HG02571 (cell line): ENCODE results near the gene SURF2.
"Not testable (repeated sequence)": the region's sequence is repeated elsewhere in the genome, so short reads cannot be mapped to it uniquely, and the experiment has no call there.

ENCODE experiments used
- ATAC-seq: cut with Tn5 transposase; IDR thresholded peaks from one replicate; pipeline ENCODE4 v1.9.1; 2021; ENCODE audit warnings: mild to moderate bottlenecking, moderate library complexity; ENCODE audit not compliant: unreplicated experiment

The SURF2 gene

GRCh38 chr9:133356391-133357091 lies at the start of gene SURF2, which contains the start of gene SURF1:
SURF2 (plus strand) TSS chr9:133356550; CDS start chr9:133356593, 43 bp downstream.
SURF1 (minus strand) TSS chr9:133356487; CDS start chr9:133356453, 34 bp downstream.
- ATAC-seq, result peak; percentile 72

- no peak for ATAC-seq
These were observed 49.0 kb upstream of the SURF2 start for GRCh38 chr9:133307301-133307700.

GRCh38 chr9:133309608-133310007 lies 46.7 kb upstream of the SURF2 start:
- ATAC-seq, result no peak

DNA sequence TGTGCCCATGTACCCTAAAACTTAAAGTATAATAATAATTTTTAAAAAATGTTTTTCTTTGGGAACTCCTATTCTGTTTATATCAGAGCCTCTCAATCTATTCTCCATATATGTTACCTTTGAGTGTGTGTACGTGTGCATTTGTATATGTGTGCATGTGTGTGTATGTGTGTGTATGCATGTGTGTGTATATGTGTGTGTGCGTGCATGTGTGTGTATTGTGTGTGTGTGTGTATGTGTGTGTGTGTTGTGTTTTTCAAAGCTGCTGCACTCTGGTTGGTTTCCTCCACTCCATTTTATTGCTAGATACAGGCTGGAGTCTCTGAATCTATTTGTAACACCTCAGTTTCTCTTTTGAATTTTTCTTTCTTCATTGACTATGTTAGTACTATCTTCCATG lies 40.4 kb upstream of the SURF2 start:
- ATAC-seq, result no peak

DNA sequence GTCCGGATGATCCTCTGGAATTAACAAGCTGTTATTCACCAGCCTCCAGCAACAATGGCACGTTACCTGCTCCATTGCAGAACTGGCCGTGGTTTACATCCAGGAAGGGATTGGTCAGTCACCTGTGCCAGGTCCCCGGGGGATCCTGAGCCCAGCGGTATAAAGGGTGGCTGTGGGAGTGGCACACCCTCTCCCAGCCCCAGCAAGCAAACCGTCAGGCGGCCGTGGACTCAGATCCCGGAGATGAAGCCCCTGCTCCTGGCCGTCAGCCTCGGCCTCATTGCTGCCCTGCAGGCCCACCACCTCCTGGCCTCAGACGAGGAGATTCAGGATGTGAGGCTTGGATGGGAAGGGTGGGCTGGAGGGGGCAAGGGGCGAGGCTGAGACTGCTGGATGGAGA lies 38.8 kb upstream of the SURF2 start:
- not testable (repeated sequence) for ATAC-seq

- no peak for ATAC-seq
These were observed 35.9 kb upstream of the SURF2 start for GRCh38 chr9:133320421-133320881.

DNA sequence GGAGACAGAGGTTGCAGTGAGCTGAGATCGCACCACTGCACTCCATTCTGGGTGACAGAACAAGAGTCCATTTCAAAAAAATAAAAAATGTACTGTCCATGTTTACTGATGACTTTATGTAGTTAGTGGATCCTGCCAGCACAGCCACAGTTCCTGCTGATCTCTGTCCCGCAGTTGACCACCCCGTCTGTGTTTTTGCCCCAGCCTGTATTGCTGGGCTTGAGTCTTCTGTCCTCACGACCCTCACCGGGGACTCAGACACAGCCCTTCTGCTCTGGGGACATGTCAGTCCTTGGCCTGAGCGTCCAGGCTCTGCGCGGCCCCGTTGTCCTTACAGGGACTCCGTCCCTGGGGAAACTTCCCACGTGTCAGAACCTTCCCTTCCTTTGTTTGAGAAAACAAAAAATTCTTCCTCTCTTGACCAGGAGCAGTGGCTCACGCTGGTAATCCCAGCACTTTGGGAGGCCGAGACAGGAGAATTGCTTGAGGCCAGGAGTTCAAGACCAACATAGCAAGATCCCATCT lies 34.9 kb upstream of the SURF2 start:
- ATAC-seq, result no peak

- ATAC-seq, result no peak
These were observed 33.6 kb upstream of the SURF2 start for GRCh38 chr9:133322701-133323100.

DNA sequence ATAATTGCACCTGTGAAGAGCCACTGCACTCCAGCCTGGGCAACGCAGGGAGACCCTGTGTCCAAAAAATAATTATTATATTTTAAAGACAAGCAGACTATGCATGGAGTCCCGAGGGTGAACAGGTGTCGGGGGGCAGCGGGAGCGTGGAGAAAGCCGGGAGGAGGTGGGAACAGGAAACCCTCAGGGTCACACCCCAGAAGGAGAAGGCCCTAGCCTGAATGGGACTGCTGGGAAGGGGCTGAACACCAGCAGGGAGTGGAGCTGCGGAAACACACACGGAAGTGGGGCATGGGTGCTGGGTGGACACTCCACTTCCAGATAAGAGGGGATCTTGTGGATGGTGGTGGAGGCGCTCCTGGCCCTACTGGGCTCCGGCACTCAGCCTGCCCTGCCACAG lies 33.1 kb upstream of the SURF2 start:
- ATAC-seq, result no peak

GRCh38 chr9:133323991-133324703 lies 32.2 kb upstream of the SURF2 start:
- no peak for ATAC-seq

DNA sequence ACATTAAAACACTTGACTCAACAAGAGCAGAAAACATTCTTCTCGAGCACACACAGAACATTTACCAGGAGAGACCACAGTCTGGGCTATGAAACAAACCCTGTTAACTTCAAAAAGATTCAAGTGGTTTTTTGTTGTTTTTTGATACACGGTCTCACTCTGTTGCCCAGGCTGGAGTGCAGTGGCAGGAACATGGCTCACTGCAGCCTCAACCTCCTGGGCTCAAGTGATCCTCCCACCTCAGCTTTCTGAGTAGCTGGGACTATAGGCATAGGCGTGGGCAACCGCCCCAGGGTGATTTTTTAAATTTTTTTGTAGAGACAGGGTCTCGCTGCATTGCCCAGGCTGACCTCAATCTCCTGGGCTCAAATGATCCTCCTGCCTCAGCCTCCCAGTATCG lies 29.3 kb upstream of the SURF2 start:
- ATAC-seq, result not testable (repeated sequence)

- ATAC-seq, result no peak
These were observed 28.4 kb upstream of the SURF2 start for GRCh38 chr9:133327834-133328484.

GRCh38 chr9:133329306-133330156 lies 26.8 kb upstream of the SURF2 start:
- ATAC-seq, result not testable (repeated sequence)

- no peak for ATAC-seq
These were observed 25.1 kb upstream of the SURF2 start for GRCh38 chr9:133331221-133331620.

DNA sequence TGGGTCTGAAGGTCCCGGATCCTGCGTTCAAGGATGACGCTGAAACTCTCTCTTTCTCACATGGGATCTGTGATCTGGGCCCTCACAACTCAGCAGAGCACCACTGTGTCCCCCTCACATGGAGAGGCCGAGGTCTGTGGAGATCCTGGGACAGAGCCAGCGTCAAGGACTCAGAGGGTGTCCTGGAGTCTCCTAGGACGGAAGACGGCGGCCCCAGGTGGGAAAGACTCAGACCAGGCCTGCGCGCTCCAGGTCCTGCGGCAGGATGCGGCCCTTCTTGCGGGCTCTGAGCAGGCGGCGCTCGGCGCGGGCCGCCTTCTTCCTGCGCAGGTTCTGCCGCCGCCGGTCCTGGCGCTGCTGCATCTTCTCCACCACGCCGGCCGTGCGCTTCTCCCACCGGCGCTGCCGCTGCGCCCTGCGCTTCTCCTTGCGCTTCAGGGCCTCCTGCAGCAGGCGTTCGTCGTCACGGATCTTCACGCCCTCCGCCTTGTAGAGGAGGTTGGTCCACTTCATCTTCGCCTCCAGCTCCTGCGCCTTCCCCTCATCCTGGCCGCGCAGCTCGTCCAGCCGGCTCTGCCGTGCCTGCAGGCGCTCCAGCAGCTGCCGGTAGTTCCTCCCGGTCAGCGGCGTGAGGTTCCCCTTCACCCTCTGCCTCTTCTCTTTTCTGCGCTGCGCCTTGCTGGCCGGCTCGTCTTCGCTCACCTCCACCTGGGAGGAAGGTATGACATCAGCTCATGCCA lies 24.5 kb upstream of the SURF2 start:
- no peak for ATAC-seq

DNA sequence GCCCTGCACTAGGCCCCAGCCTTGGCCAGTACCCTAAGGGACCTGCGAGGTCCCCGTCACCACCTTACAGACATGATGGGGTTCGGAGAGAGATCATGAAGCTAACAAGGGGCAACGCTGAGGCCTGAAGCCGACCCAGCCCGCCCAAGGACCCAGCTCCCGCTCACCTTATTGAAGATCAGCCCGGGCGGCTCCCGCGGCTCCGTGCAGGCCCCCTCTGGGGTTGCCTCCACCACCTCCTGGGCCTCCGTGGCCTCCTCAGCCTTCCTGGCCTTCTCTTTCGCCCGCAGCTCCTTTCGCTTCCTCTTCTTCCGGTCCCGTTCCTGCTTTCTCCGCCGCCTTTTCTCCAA lies 24.0 kb upstream of the SURF2 start:
- no peak for ATAC-seq

DNA sequence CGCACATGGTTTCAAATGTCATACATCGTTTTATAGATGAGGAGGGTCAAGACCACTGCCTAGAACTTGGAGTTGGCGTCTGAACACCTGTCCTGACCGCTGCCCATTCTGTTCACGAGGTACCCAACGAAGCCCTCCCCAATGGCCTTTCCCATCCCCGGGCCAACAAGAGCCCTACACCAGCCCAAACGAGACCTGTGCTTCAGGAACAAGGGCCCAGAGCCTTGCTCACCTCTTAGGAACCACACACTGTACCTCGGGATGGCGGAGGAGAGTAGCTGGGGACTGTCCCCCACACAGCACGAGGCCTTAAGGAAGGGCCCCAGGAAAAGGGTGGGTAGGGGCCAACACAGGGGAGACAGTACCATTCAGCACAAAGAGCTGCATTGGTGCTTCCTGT lies 23.3 kb upstream of the SURF2 start:
- ATAC-seq, result no peak

DNA sequence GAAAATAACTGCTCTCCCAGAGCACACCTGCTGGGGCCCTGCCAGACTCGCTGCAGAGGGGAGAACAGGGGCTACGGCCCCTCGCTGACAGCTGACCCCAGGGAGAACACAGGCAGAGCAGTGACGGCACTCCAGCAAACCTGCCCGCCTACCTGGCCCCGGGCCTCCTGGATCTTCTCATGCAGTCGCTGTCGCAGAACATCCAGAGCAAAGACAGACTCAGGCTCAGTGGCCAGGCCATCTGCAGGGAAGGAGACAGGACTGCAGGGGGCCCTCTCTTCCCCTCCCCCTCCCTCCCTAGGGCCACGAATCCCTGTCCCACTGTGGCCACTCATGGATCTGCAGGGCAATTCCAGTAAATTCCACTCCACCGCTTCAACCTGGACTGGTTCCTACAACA lies 22.8 kb upstream of the SURF2 start:
- no peak for ATAC-seq

- ATAC-seq, result no peak
These were observed 22.2 kb upstream of the SURF2 start for GRCh38 chr9:133334161-133334560.

DNA sequence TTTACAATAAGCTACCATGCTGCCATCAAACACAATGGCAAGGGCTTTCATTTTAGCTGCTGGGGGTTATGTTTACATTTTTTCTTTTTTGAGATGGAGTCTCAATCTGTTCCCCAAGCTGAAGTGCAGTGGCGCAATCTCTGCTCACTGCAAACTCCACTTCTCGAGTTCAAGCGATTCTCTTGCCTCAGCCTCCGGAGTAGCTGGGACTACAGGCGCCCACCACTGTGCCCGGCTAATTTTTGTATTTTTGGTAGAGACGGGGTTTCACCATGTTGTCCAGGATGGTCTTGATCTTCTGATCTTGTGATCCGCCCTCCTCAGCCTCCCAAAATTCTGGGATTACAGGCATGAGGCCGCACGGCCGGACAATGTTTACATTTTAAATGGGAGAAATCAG lies 21.5 kb upstream of the SURF2 start:
- ATAC-seq, result not testable (repeated sequence)
